IMR-90 (cell line): Measurements from ENCODE around the gene KRTAP4-9. TPM values are rescaled to one million over a fixed set of nuclear protein-coding genes. Genes with fewer than 3 reads are reported as not detected.
A peak's percentile ranks its signal among the peaks of the same experiment; 100 is the strongest.

ENCODE experiments used
- ATAC-seq: fragments of 200-7000 bp; cut with Tn5 transposase; 2 replicates; pipeline ENCODE4 v1.9.1; 2020; ENCODE audit warnings: low read depth, mild to moderate bottlenecking, moderate library complexity
- BruUV-seq: library from RNA; stranded (reverse); fragments of 400-500 nt; replicated peaks from 2 replicates; lab custom pipeline; 2021; lab: Mats Ljungman, UMichigan
- CTCF ChIA-PET: fragments of 300-600 bp; formaldehyde crosslinking; extraction: SDS; loops from one replicate; lab custom pipeline; 2021; ENCODE audit warnings: antibody characterized with exemption; lab: Yijun Ruan, JAX
- POLR2A ChIA-PET: fragments of 300-600 bp; sonication (Branson Sonifier 250); formaldehyde crosslinking; loops from one replicate; lab custom pipeline; 2022; ENCODE audit warnings: antibody characterized with exemption; ENCODE audit not compliant: unreplicated experiment; lab: Charles Lee
- DNase-seq: peaks from one replicate; pipeline ENCODE4 v3.0.0; 2013
- H2AFZ ChIP-seq: replicated peaks from 2 replicates; pipeline ENCODE3; 2013; ENCODE audit warnings: low read length, mild to moderate bottlenecking; ENCODE audit not compliant: poor library complexity
- H2AK5ac ChIP-seq: 2 replicates; pipeline ENCODE4 v1.6.1; 2013; ENCODE audit warnings: low read depth, low read length, inconsistent platforms
- H2AK9ac ChIP-seq: replicated peaks from 2 replicates; pipeline ENCODE3; 2013; ENCODE audit warnings: mild to moderate bottlenecking, low read depth, low read length, moderate library complexity; ENCODE audit not compliant: poor library complexity
- H2BK120ac ChIP-seq: 2 replicates; pipeline ENCODE4 v1.6.1; 2013; ENCODE audit warnings: low read depth, low read length, inconsistent platforms
- H2BK15ac ChIP-seq: 3 replicates; pipeline ENCODE4 v1.6.1; 2013; ENCODE audit warnings: low read depth, low read length, inconsistent platforms
- H2BK20ac ChIP-seq: 2 replicates; pipeline ENCODE4 v1.6.1; 2013; ENCODE audit warnings: low read depth, mild to moderate bottlenecking, inconsistent platforms, low read length, moderate library complexity
- H2BK5ac ChIP-seq: 2 replicates; pipeline ENCODE4 v1.6.1; 2013; ENCODE audit warnings: mild to moderate bottlenecking, low read depth, low read length, inconsistent platforms; ENCODE audit not compliant: poor library complexity, severe bottlenecking
- H3K14ac ChIP-seq: replicated peaks from 2 replicates; pipeline ENCODE4 v1.6.1; 2013; ENCODE audit warnings: low read depth, low read length, inconsistent platforms
- H3K18ac ChIP-seq: 2 replicates; pipeline ENCODE4 v1.6.1; 2013; ENCODE audit warnings: low read depth, low read length, control low read depth
- H3K23ac ChIP-seq: 2 replicates; pipeline ENCODE4 v1.6.1; 2013; ENCODE audit warnings: low read depth, low read length, inconsistent platforms
- H3K27ac ChIP-seq: 2 replicates; pipeline ENCODE4 v1.5.1; 2013; ENCODE audit warnings: mild to moderate bottlenecking, control low read depth, low read length; ENCODE audit not compliant: insufficient read depth
- H3K27me3 ChIP-seq: 2 replicates; pipeline ENCODE4 v1.6.1; 2013; ENCODE audit warnings: low read length; ENCODE audit not compliant: control insufficient read depth, insufficient read depth
- H3K36me3 ChIP-seq: 2 replicates; pipeline ENCODE4 v1.6.1; 2013; ENCODE audit warnings: low read length, mixed read lengths; ENCODE audit not compliant: control insufficient read depth, insufficient read depth
- H3K4ac ChIP-seq: 2 replicates; pipeline ENCODE4 v1.6.1; 2013; ENCODE audit warnings: low read depth, low read length, inconsistent platforms
- H3K4me1 ChIP-seq: 2 replicates; pipeline ENCODE4 v1.6.1; 2013; ENCODE audit warnings: low read length, mixed read lengths; ENCODE audit not compliant: control insufficient read depth, insufficient read depth
- H3K4me2 ChIP-seq: 2 replicates; pipeline ENCODE4 v1.6.1; 2013; ENCODE audit warnings: low read depth, mild to moderate bottlenecking, control low read depth, low read length, moderate library complexity
- H3K4me3 ChIP-seq: 2 replicates; pipeline ENCODE4 v1.5.1; 2013; ENCODE audit warnings: low read depth, mild to moderate bottlenecking, control low read depth, low read length, moderate library complexity; ENCODE audit not compliant: insufficient read depth
- H3K56ac ChIP-seq: 2 replicates; pipeline ENCODE4 v1.6.1; 2013; ENCODE audit warnings: low read length, inconsistent platforms; ENCODE audit not compliant: insufficient read depth; ENCODE audit errors: extremely low read depth
- H3K79me1 ChIP-seq, 2 experiments: 2 replicates each; pipeline ENCODE4 v1.6.1; 2013; ENCODE audit warnings: low read length in 2 of 2, inconsistent platforms in 1 of 2, low read depth in 1 of 2
- H3K9ac ChIP-seq: 2 replicates; pipeline ENCODE4 v1.6.1; 2013; ENCODE audit warnings: low read depth, low read length, control low read depth
- H3K9me1 ChIP-seq: 2 replicates; pipeline ENCODE4 v1.6.1; 2013; ENCODE audit warnings: low read length, inconsistent platforms; ENCODE audit not compliant: insufficient read depth
- H3K9me3 ChIP-seq: 2 replicates; pipeline ENCODE4 v1.6.1; 2013; ENCODE audit warnings: low read length; ENCODE audit not compliant: control insufficient read depth, insufficient read depth
- H4K20me1 ChIP-seq: 2 replicates; pipeline ENCODE4 v1.6.1; 2013; ENCODE audit warnings: low read length, inconsistent platforms; ENCODE audit not compliant: insufficient read depth
- H4K5ac ChIP-seq: 2 replicates; pipeline ENCODE4 v1.6.1; 2013; ENCODE audit warnings: mild to moderate bottlenecking, low read depth, low read length, control low read depth
- H4K8ac ChIP-seq, 2 experiments: 2 replicates each; pipeline ENCODE4 v1.6.1; 2013; ENCODE audit warnings: low read depth in 2 of 2, low read length in 2 of 2, control low read depth in 1 of 2, inconsistent platforms in 1 of 2
- H4K91ac ChIP-seq: 2 replicates; pipeline ENCODE4 v1.6.1; 2013; ENCODE audit warnings: low read depth, low read length, inconsistent platforms; ENCODE audit not compliant: insufficient read depth
- FOS ChIP-seq: fragments of 150-350 bp; IDR thresholded peaks from 2 replicates; pipeline ENCODE4 v1.6.1; 2016; ENCODE audit warnings: low read depth, low read length
- NFE2L2 ChIP-seq: fragments of 150-350 bp; IDR thresholded peaks from 2 replicates; pipeline ENCODE4 v1.6.1; 2016; ENCODE audit warnings: low read depth, mild to moderate bottlenecking, low read length
- WGBS, 2 experiments: methylation state at CpG; one replicate each; pipeline versions ENCODE4 v1.1.5 to v1.1.7; 2013; ENCODE audit warnings: missing lambda C conversion rate in 2 of 2; ENCODE audit not compliant: insufficient read length in 1 of 2; ENCODE audit errors: extremely low coverage in 2 of 2; 5-methylcytosine and 5-hydroxymethylcytosine counted together
- dilution Hi-C: fragments of 300-500 bp; cut with HindIII; formaldehyde crosslinking; loops from one replicate; pipeline ENCODE4 v1.14.3; 2018; ENCODE audit warnings: low sequenced_read_pairs; ENCODE audit not compliant: unreplicated experiment
- in situ Hi-C: fragments of 300-500 bp; cut with MboI; formaldehyde crosslinking; loops from 3 replicates; pipeline ENCODE4 v1.14.3; 2019; ENCODE audit warnings: low sequenced_read_pairs, inconsistent platforms, mixed read lengths
- intact Hi-C: fragments of 100-400 bp; cut with micrococcal nuclease; formaldehyde crosslinking; loops from 2 replicates; pipeline ENCODE4 v1.10.0; 2022
- polyA plus RNA-seq, 3 experiments: library from polyadenylated mRNA; depleted of rRNA; stranded (reverse); fragments of >200 nt; gene quantifications; 2 replicates each; pipeline ENCODE4 v1.2.3, GENCODE V29; 2012; ENCODE audit warnings: low replicate concordance in 1 of 3
- total RNA-seq: library from RNA; depleted of rRNA; stranded (reverse); fragments of >200 nt; gene quantifications from 2 replicates; pipeline ENCODE4 v1.2.3, GENCODE V29; 2012

KRTAP4-9 gene
- total and polyA plus RNA-seq, 2 of the 4 experiments (the other 2 are of a cell fraction) = 0.24 TPM; not detected in 1

GRCh38 chr17:41131979-41132378, 26.8 kb downstream of the KRTAP4-9 start:
- peak; percentile 67 for DNase-seq
- TF ChIP-seq NFE2L2 = no peak
- TF ChIP-seq FOS = peak; percentile 57; the same call in 1 of the 2 replicates
- Histone ChIP-seq H3K36me3 (no peaks in the 10 kb centered on the region), H2BK5ac (peak overlapping the region; percentile 98), H3K4ac (peak overlapping the region; percentile 77), H2BK15ac (peak overlapping the region; percentile 72; the same call in 2 of the 3 replicates), H4K91ac (peak overlapping the region; percentile 74), H3K79me1 (no peaks in the 10 kb centered on the region), H2AK9ac (no peak overlapping the region), H3K14ac (peak overlapping the region; percentile 35), H3K4me3 (no peak overlapping the region), H4K8ac (peak overlapping the region; percentile 31 to 90), H3K56ac (no peak overlapping the region), H3K27me3 (no peaks in the 10 kb centered on the region), H2AFZ (no peak overlapping the region), H2BK120ac (peak overlapping the region; percentile 91), H3K27ac (peak overlapping the region; percentile 16; the same call in 1 of the 2 replicates), H2AK5ac (peak overlapping the region; percentile 85), H3K9ac (no peak overlapping the region), H3K4me2 (peak overlapping the region; percentile 76; the same call in 1 of the 2 replicates), H3K9me1 (no peaks in the 10 kb centered on the region), H3K18ac (peak overlapping the region; percentile 98; the same call in 1 of the 2 replicates), H3K9me3 (no peaks in the 10 kb centered on the region), H4K20me1 (no peaks in the 10 kb centered on the region), H2BK20ac (peak overlapping the region; percentile 92), H3K23ac (no peak overlapping the region), H4K5ac (peak overlapping the region; percentile 95; the same call in 1 of the 2 replicates), H3K4me1 (peaks cover 4% of the 10 kb centered on the region)
- ChIA-PET POLR2A (no interaction called here), CTCF (interaction anchor here (1.0 kb wide), 1 partner anchor 198 kb away, joined by 3 read pairs; no protein-coding TSS in a partner anchor)
- intact Hi-C loops (no loop called here), dilution Hi-C loops (no loop called here), in situ Hi-C loops (no loop called here)
- no CpG with 5 or more reads among the region's 3 CpGs for WGBS, 2 experiments
- peak; percentile 65; the same call in 1 of the 2 replicates for ATAC-seq
- no TSS peak for BruUV-seq
